Lower leg skin (tissue), 4 donors: Measurements from ENCODE around the gene GPR37L1. TPM values are rescaled to one million over a fixed set of nuclear protein-coding genes. Genes with fewer than 3 reads are reported as not detected.

Experiments
- DNase-seq, 2 donors: peaks; one replicate each; pipeline ENCODE4 v3.0.0-alpha.2; 2019; ENCODE audit warnings: low spot score in 2 of 2
- H3K4me3 ChIP-seq: fragments of 200-600 bp; sonication (generic); 2 replicates; pipeline ENCODE4 v1.5.1; 2017; ENCODE audit warnings: mild to moderate bottlenecking, low read depth; ENCODE audit not compliant: poor library complexity, severe bottlenecking
- POLR2A ChIP-seq, 2 donors: fragments of 450-650 bp; IDR thresholded peaks; one replicate each; pipeline ENCODE4 v1.6.1; 2016 to 2017; ENCODE audit warnings: antibody characterized with exemption in 2 of 2, mild to moderate bottlenecking in 1 of 2, moderate library complexity in 1 of 2
- WGBS, 2 donors: methylation state at CpG; one replicate each; pipeline ENCODE4 v1.1.5; 2018; 5-methylcytosine and 5-hydroxymethylcytosine counted together
- intact Hi-C: fragments of 100-400 bp; cut with DNase I; formaldehyde crosslinking; loops from one replicate; pipeline ENCODE4 v1.15.0; 2023; ENCODE audit warnings: low total_unique reads
- total RNA-seq, 4 donors: library from RNA; depleted of rRNA; stranded (reverse); fragments of >200 nt; gene quantifications; one replicate each; pipeline ENCODE4 v1.1.0, GENCODE V29; 2016
- TF ChIP-seq, protein P1 (sequence below), 3 donors: fragments of 450-650 bp; IDR thresholded peaks; one replicate each; pipeline ENCODE4 v1.5.1; 2016; ENCODE audit warnings: antibody characterized with exemption in 3 of 3, mild to moderate bottlenecking in 3 of 3, moderate library complexity in 2 of 3

GPR37L1 gene
- total RNA-seq, 4 donors from 2014 or later = 0.02 to 0.06 TPM; not detected in 2

DNA sequence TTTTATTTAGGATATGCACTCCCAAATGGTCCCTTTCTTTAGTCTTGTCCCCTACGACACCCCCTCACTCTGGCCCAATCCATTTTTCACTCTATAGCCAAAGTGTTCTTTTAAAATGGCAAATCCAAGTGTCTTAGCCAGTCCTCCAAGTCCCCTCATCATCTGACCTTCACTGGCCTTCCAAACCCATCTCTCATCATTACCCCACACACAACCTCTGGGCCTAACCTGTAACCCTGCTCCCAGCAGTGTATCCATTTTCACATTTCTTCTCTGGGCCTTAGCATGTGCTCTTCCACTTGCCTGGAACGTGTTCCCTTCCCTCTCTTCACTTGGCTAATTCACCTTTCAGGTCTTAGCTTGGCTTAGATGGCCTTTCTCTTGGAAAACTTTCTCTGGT, 28.3 kb downstream of the GPR37L1 start:
- no peak overlapping the region for H3K4me3 ChIP-seq
- WGBS, 2 donors = 93% methylated on average over 2 of the region's 2 CpGs
- intact Hi-C loops = no loop called here
- DNase-seq = no peak
- TF ChIP-seq, protein P1, sequence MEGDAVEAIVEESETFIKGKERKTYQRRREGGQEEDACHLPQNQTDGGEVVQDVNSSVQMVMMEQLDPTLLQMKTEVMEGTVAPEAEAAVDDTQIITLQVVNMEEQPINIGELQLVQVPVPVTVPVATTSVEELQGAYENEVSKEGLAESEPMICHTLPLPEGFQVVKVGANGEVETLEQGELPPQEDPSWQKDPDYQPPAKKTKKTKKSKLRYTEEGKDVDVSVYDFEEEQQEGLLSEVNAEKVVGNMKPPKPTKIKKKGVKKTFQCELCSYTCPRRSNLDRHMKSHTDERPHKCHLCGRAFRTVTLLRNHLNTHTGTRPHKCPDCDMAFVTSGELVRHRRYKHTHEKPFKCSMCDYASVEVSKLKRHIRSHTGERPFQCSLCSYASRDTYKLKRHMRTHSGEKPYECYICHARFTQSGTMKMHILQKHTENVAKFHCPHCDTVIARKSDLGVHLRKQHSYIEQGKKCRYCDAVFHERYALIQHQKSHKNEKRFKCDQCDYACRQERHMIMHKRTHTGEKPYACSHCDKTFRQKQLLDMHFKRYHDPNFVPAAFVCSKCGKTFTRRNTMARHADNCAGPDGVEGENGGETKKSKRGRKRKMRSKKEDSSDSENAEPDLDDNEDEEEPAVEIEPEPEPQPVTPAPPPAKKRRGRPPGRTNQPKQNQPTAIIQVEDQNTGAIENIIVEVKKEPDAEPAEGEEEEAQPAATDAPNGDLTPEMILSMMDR (IDR thresholded peaks at IDR 0.05) = no peak
- TF ChIP-seq POLR2A (IDR thresholded peaks at IDR 0.05) = no peak

DNA sequence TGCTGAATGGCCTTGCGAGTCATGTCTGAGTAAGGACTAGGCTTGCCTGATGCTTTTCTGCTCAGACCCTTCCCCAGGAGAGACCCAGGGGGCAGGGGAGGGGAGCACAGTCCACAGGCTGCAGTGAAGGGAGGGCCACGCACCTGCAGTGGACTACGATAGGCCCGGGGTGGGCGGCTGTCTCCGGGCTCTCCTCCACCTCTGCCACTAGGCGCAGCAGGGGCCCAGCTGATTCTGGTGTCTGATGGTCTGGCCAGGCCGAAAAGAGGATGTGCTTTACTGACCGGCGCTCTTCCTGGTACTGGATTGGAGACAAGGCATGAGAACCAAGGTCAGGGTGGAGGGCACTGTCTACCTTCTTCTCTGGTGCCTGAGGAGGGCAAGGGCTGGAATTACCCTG, 29.7 kb downstream of the GPR37L1 start:
- no peak for DNase-seq
- 91 to 94% methylated on average over 8 to 10 of the region's 10 CpGs for WGBS, 2 donors
- H3K4me3 ChIP-seq = no peak overlapping the region
- intact Hi-C loops = no loop called here
- TF ChIP-seq, protein P1 (IDR thresholded peaks at IDR 0.05) = no peak
- no peak for TF ChIP-seq POLR2A (IDR thresholded peaks at IDR 0.05)

DNA sequence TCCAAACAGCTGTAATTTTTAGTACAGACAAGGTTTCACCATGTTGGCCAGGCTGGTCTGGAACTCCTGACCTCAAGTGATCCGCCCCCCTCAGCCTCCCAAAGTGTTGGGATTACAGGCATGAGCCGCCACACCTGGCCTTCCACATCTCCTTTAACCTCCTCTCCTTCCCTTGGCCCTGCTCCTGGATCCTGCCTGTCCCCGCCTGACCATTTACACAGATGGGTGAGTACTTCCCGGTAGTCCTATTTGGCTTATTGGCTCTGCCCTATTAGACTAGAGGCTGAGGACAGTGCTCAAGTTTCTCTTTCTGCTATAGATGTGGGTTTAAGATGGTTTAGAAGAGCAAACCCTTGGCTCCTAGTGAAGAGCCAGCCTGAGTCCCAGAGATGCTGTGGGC, 30.6 kb downstream of the GPR37L1 start:
- no peak for TF ChIP-seq POLR2A (IDR thresholded peaks at IDR 0.05)
- TF ChIP-seq, protein P1 (IDR thresholded peaks at IDR 0.05) = no peak
- WGBS, 2 donors = 91 to 99% methylated on average over 4 of the region's 4 CpGs

DNA sequence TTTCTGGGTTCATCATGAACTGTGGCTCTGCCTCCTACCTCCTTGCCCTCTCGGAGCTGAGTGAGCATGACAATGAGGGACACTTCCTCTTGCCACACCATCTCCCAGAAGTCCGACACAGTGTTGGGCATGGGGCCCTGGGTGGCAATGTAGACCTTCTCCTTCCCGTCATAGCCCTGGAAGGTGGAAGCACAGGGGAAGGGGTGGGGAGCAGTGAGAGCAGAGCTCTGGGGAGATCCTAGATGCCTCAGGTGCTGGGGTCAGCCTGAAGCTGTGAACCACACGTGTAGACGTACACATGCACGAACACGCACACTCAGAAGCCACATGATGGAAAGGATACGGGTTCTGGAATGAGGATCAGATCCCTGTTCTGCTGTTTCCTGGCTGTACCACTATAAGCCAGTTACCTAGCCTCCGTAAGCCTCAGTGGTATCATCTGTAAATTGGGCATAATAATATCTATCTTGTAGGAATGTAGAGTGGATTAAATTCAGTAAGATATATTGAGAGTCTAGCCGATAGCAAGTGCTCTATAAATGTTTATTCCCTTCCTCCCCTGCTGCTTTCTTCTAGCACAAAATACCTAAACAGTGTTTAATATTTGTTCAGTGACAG, 31.5 kb downstream of the GPR37L1 start:
- no peak for DNase-seq
- intact Hi-C loops = no loop called here
- no peak overlapping the region for H3K4me3 ChIP-seq
- no peak for TF ChIP-seq POLR2A (IDR thresholded peaks at IDR 0.05)
- TF ChIP-seq, protein P1 (IDR thresholded peaks at IDR 0.05) = no peak
- WGBS, 2 donors = 89% methylated on average over 8 to 10 of the region's 10 CpGs

More for the DNA sequence above, 30.6 kb downstream of the GPR37L1 start:
- no peak overlapping the region for H3K4me3 ChIP-seq
- no peak for DNase-seq
- intact Hi-C loops = no loop called here

DNA sequence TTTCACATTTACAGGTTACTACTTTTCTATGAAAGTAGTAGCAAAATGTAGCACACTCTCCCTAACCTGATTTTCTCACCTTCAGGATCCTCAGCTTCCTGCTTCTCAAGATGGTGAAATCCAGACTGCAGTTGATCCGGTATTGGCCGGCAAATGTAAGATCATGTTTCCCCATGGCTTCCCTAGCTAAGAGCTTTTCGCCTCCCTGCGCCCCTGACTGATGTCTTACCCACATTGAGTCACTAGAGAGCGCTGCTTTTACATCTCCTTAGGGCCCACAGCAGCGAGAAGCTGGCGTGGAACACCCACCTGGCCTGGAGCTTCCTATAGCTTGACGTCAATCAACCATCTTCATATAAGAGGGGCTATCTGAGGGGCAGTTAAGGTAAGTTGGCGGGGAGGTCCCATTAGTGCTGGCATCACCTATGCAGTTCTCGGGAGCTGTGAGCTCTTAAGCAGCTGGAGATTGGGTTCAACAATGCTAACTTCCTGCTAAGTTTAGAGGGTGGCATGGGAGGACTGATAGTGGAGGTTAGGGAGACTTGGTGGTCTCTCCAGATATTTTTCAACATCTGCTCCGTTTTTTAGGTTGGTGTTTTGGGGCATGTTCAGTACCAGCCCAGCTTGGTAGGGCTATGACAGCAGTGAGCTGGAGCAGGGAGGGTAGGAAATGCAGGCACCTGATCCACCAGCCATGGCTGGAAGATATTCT, 32.2 kb downstream of the GPR37L1 start:
- intact Hi-C loops = no loop called here
- no peak for DNase-seq
- 39 to 43% methylated on average over 11 of the region's 11 CpGs for WGBS, 2 donors

More for the DNA sequence above, 32.2 kb downstream of the GPR37L1 start:
- no peak overlapping the region for H3K4me3 ChIP-seq
- TF ChIP-seq POLR2A (IDR thresholded peaks at IDR 0.05) = no peak
- TF ChIP-seq, protein P1 (IDR thresholded peaks at IDR 0.05) = no peak
